Activated CD8-positive, alpha-beta T cell treated with anti-CD3 and anti-CD28 coated beads for 36 hours (primary cell): Measurements from ENCODE around the gene IKZF1. TPM values are rescaled to one million over a fixed set of nuclear protein-coding genes. Genes with fewer than 3 reads are reported as not detected.

Experiments used
- ATAC-seq: fragments of 200-7000 bp; cut with Tn5 transposase; one replicate; pipeline ENCODE4 v1.10.0; 2021; ENCODE audit warnings: mild to moderate bottlenecking, moderate library complexity
- CTCF ChIA-PET: fragments of 350-600 bp; sonication (Branson Sonifier 250); formaldehyde crosslinking; loops from one replicate; lab custom pipeline; 2021; ENCODE audit warnings: antibody characterized with exemption; lab: Charles Lee
- POLR2A ChIA-PET: fragments of 350-600 bp; sonication (Branson Sonifier 250); formaldehyde crosslinking; loops from one replicate; lab custom pipeline; 2021; ENCODE audit warnings: antibody characterized with exemption; lab: Charles Lee
- DNase-seq: peaks from one replicate; pipeline ENCODE4 v3.0.0-alpha.2; 2020
- H3K27ac Mint-ChIP-seq: one replicate; pipeline ENCODE4 v1.8.0; 2021; ENCODE audit warnings: mild to moderate bottlenecking, mixed read lengths
- H3K27me3 Mint-ChIP-seq: one replicate; pipeline ENCODE4 v1.8.0; 2021; ENCODE audit warnings: mixed read lengths
- H3K36me3 Mint-ChIP-seq: one replicate; pipeline ENCODE4 v1.8.0; 2021; ENCODE audit warnings: low read depth, mixed read lengths
- H3K4me1 Mint-ChIP-seq: one replicate; pipeline ENCODE4 v1.8.0; 2021; ENCODE audit warnings: low read depth, mixed read lengths
- H3K4me3 Mint-ChIP-seq: one replicate; pipeline ENCODE4 v1.8.0; 2021; ENCODE audit warnings: mild to moderate bottlenecking, moderate library complexity, mixed read lengths
- H3K9me3 Mint-ChIP-seq: one replicate; pipeline ENCODE4 v1.8.0; 2021; ENCODE audit warnings: mixed read lengths
- intact Hi-C: fragments of 100-400 bp; cut with micrococcal nuclease; formaldehyde crosslinking; loops from one replicate; pipeline ENCODE4 v1.10.0; 2022
- total RNA-seq, 2 experiments: library from RNA; stranded (reverse); gene quantifications; one replicate each; pipeline ENCODE4 v1.2.3, GENCODE V29; 2021
- TF ChIP-seq, protein P1 (sequence below): fragments of 200-600 bp; IDR thresholded peaks from one replicate; pipeline ENCODE4 v1.8.0; 2022; ENCODE audit warnings: antibody characterized with exemption, mild to moderate bottlenecking

The IKZF1 gene
- total RNA-seq, 2 experiments from 2014 or later: 277 to 295 TPM

DNA sequence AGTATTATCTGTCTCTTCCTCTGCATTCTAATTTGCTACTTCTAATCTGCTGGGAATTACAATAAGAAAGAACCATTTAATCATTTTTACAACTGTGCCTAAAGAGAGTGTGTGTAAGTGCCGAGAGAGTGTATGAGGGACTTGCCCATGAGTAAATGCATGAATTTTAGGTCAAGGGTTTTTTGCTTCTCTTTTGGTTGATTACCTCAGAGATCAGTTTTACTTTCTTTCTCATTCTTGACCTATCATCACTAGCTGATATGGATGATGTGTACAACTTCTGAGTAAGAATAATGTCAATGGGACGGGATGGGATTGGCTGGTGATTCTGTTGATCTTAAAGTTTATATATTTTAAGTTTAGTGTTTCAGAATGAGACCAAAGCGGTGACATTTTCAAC is 47.8 kb downstream of the IKZF1 start:
- ATAC-seq (peak; percentile 59), DNase-seq (peak; percentile 68)
- Mint-ChIP-seq H3K27ac (peak overlapping the region; percentile 95), H3K4me3 (peak overlapping the region; percentile 42), H3K27me3 (no peaks in the 10 kb centered on the region), H3K4me1 (peaks cover 94% of the 10 kb centered on the region), H3K36me3 (peaks cover 89% of the 10 kb centered on the region), H3K9me3 (no peaks in the 10 kb centered on the region)
- intact Hi-C loops: loop anchor here (1.0 to 5.0 kb wide), 4 partner anchors 8 to 145 kb away; no protein-coding TSS in a partner anchor
- POLR2A ChIA-PET: interaction anchor here (0.8 to 40.7 kb wide), 9 partner anchors 4 to 196 kb away, joined by 3 to 1646 read pairs (median 4); partner anchors contain the start of gene IKZF1
- TF ChIP-seq, protein P1, sequence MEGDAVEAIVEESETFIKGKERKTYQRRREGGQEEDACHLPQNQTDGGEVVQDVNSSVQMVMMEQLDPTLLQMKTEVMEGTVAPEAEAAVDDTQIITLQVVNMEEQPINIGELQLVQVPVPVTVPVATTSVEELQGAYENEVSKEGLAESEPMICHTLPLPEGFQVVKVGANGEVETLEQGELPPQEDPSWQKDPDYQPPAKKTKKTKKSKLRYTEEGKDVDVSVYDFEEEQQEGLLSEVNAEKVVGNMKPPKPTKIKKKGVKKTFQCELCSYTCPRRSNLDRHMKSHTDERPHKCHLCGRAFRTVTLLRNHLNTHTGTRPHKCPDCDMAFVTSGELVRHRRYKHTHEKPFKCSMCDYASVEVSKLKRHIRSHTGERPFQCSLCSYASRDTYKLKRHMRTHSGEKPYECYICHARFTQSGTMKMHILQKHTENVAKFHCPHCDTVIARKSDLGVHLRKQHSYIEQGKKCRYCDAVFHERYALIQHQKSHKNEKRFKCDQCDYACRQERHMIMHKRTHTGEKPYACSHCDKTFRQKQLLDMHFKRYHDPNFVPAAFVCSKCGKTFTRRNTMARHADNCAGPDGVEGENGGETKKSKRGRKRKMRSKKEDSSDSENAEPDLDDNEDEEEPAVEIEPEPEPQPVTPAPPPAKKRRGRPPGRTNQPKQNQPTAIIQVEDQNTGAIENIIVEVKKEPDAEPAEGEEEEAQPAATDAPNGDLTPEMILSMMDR: no peak
- CTCF ChIA-PET: interaction anchor here (0.9 to 5.0 kb wide), 11 partner anchors 9 to 260 kb away, joined by 3 to 36 read pairs (median 4); no protein-coding TSS in a partner anchor

DNA sequence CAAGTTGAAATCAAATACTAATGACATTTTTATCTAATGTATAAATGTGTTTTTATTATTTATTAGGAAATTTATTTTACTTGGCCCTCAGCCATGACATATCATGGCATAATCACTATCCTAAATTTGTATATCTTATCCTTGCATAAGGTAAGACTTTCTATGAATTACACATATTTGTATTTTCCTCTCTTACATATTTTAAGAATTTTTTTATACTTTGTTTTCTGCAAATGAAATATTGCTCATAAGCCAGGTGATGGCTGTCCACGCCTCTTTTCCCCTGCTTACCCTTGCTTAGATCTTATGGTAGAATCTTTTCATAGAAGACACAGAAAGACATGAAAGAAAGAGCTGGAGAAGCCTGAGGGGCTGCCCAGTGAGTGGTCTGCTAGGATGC is 48.2 kb downstream of the IKZF1 start:
- TF ChIP-seq, protein P1: no peak
- ChIA-PET POLR2A (interaction anchor here (0.8 to 40.7 kb wide), 8 partner anchors 5 to 146 kb away, joined by 3 to 1646 read pairs (median 22); partner anchors contain the start of gene IKZF1), CTCF (interaction anchor here (0.8 to 5.0 kb wide), 9 partner anchors 9 to 147 kb away, joined by 3 to 36 read pairs (median 4); no protein-coding TSS in a partner anchor)
- H3K4me3 Mint-ChIP-seq: peak overlapping the region; percentile 57
- peaks cover 94% of the 10 kb centered on the region for H3K4me1 Mint-ChIP-seq
- intact Hi-C loops: loop anchor here (1.0 to 5.0 kb wide), 4 partner anchors 8 to 145 kb away; no protein-coding TSS in a partner anchor
- peaks cover 89% of the 10 kb centered on the region for H3K36me3 Mint-ChIP-seq
- no peaks in the 10 kb centered on the region for H3K27me3 Mint-ChIP-seq
- no peak for ATAC-seq
- DNase-seq: no peak
- H3K27ac Mint-ChIP-seq: peak overlapping the region; percentile 95
- no peaks in the 10 kb centered on the region for H3K9me3 Mint-ChIP-seq

DNA sequence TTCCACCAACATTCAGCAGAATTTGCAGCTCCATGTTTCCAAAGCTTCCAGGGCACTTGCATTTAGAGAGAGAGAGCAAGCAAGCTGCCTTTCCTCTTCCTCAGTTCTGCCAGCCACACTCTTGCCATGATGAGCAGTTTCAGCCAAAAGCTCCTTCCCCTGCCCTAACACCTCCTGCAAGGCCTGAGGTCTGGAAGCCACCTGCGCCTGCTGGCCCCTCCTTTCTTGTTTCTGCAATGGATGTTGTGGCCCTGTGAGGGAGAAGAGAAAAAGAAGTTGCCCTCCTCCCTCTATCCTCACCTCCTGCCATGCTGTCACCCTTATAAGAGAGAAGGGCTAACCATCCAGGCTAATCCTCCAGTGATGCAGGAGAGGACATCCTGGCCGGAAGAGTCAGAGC is 48.7 kb downstream of the IKZF1 start:
- ATAC-seq: no peak

DNA sequence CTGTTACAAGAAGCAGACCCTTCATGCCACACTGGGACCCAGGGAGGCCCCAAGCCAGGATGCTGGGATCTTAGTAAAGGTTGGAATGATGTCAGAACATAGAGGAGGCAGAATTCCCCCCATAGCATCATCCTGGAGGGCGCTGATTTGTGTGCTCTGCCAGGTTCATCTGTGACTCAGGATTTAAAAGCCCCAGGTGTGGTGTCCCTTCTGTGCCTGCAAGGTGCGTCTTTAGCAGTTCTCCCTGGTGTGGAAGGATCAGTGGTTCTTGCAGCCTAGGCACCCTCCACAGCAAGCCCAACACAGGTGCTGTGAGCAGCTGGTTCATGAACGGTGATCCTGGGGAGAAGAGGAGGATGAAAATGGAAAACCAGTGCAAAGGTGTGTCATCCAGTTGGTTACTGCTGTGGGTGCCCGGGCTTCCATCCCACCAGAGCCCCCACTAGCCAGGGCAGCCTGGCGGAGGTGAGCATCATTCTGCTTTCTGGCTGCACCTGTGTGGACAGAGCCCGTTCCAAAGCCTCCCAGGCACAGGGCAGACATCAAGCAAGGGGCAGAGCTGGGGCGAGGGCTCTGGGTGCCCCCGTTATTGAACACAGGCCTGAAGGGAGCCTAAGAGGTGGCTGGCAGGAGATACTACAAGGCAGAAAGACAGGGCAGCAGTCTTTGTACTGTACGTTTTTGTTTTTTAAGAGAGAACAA is 49.5 kb downstream of the IKZF1 start:
- ChIA-PET CTCF (interaction anchor here (1.2 to 5.5 kb wide), 3 partner anchors 14 to 261 kb away, joined by 3 to 43 read pairs (median 4); partner anchors contain the start of gene ZPBP), POLR2A (interaction anchor here (0.9 to 40.7 kb wide), 6 partner anchors 6 to 148 kb away, joined by 3 to 1646 read pairs (median 533); partner anchors contain the start of gene IKZF1)
- Mint-ChIP-seq H3K4me3 (peak overlapping the region; percentile 57), H3K27me3 (no peaks in the 10 kb centered on the region), H3K9me3 (no peaks in the 10 kb centered on the region), H3K27ac (peak overlapping the region; percentile 95), H3K4me1 (peaks cover 94% of the 10 kb centered on the region), H3K36me3 (peaks cover 88% of the 10 kb centered on the region)
- no peak for DNase-seq
- TF ChIP-seq, protein P1: no peak
- ATAC-seq: no peak
- intact Hi-C loops: loop anchor here (2.0 to 5.0 kb wide), 3 partner anchors 13 to 147 kb away; no protein-coding TSS in a partner anchor

More for the DNA sequence above, 48.7 kb downstream of the IKZF1 start:
- H3K27ac Mint-ChIP-seq: peak overlapping the region; percentile 95
- no peaks in the 10 kb centered on the region for H3K27me3 Mint-ChIP-seq
- ChIA-PET CTCF (interaction anchor here (0.8 to 5.0 kb wide), 7 partner anchors 8 to 46 kb away, joined by 3 to 36 read pairs (median 4); no protein-coding TSS in a partner anchor), POLR2A (interaction anchor here (0.8 to 40.7 kb wide), 9 partner anchors 5 to 147 kb away, joined by 3 to 1646 read pairs (median 6); partner anchors contain the start of gene IKZF1)
- TF ChIP-seq, protein P1: no peak
- H3K4me1 Mint-ChIP-seq: peaks cover 94% of the 10 kb centered on the region
- intact Hi-C loops: loop anchor here (2.0 to 5.0 kb wide), 3 partner anchors 14 to 146 kb away; no protein-coding TSS in a partner anchor
- H3K36me3 Mint-ChIP-seq: peaks cover 89% of the 10 kb centered on the region
- H3K9me3 Mint-ChIP-seq: no peaks in the 10 kb centered on the region
- peak overlapping the region; percentile 57 for H3K4me3 Mint-ChIP-seq
- DNase-seq: peak; percentile 60
